ENCODE data around the gene OSCP1.
"Not testable (repeated sequence)": the region's sequence is repeated elsewhere in the genome, so short reads cannot be mapped to it uniquely, and the experiment has no call there.

OSCP1 gene

GRCh38 chr1:36481091-36481490, 30.8 kb upstream of the OSCP1 start:
- Mint-ChIP-seq H3K9me3 (no peaks in the 10 kb centered on the region), H3K36me3 (ENCODE audit: low read depth) (no peaks in the 10 kb centered on the region), H3K27ac (peak overlapping the region; percentile 20), H3K27me3 (ENCODE audit: low read depth) (peaks cover 10% of the 10 kb centered on the region), H3K4me3 (no peak overlapping the region), H3K4me1 (ENCODE audit: low read depth) (peaks cover 20% of the 10 kb centered on the region)

GRCh38 chr1:36480161-36480560, 29.9 kb upstream of the OSCP1 start:
- no peaks in the 10 kb centered on the region for H3K9me3 Mint-ChIP-seq
- H3K4me1 Mint-ChIP-seq (ENCODE audit: low read depth): peaks cover 17% of the 10 kb centered on the region
- peaks cover 8% of the 10 kb centered on the region for H3K27me3 Mint-ChIP-seq (ENCODE audit: low read depth)
- no peaks in the 10 kb centered on the region for H3K36me3 Mint-ChIP-seq (ENCODE audit: low read depth)
- H3K4me3 Mint-ChIP-seq: no peak overlapping the region
- H3K27ac Mint-ChIP-seq: no peak overlapping the region

- no peaks in the 10 kb centered on the region for H3K9me3 Mint-ChIP-seq
Observed at GRCh38 chr1:36479505-36480051, 29.3 kb upstream of the OSCP1 start.

GRCh38 chr1:36477615-36478014, 27.4 kb upstream of the OSCP1 start:
- not testable (repeated sequence) for H3K4me3 Mint-ChIP-seq; H3K27ac Mint-ChIP-seq; H3K36me3 Mint-ChIP-seq (ENCODE audit: low read depth); H3K9me3 Mint-ChIP-seq; H3K27me3 Mint-ChIP-seq (ENCODE audit: low read depth)
- peaks cover 30% of the 10 kb centered on the region for H3K4me1 Mint-ChIP-seq (ENCODE audit: low read depth)

More at GRCh38 chr1:36479505-36480051, 29.3 kb upstream of the OSCP1 start:
- Mint-ChIP-seq H3K4me3 (no peak overlapping the region), H3K4me1 (ENCODE audit: low read depth) (peaks cover 19% of the 10 kb centered on the region), H3K27me3 (ENCODE audit: low read depth) (peaks cover 6% of the 10 kb centered on the region), H3K27ac (no peak overlapping the region), H3K36me3 (ENCODE audit: low read depth) (no peaks in the 10 kb centered on the region)

- H3K27ac Mint-ChIP-seq: no peak overlapping the region
- H3K4me3 Mint-ChIP-seq: no peak overlapping the region
- H3K36me3 Mint-ChIP-seq (ENCODE audit: low read depth): no peaks in the 10 kb centered on the region
- peaks cover 25% of the 10 kb centered on the region for H3K4me1 Mint-ChIP-seq (ENCODE audit: low read depth)
- no peaks in the 10 kb centered on the region for H3K9me3 Mint-ChIP-seq
- H3K27me3 Mint-ChIP-seq (ENCODE audit: low read depth): no peaks in the 10 kb centered on the region
Observed at GRCh38 chr1:36476945-36477344, 26.7 kb upstream of the OSCP1 start.

GRCh38 chr1:36475910-36476604, 25.8 kb upstream of the OSCP1 start:
- peaks cover 22% of the 10 kb centered on the region for H3K4me1 Mint-ChIP-seq (ENCODE audit: low read depth)
- H3K9me3 Mint-ChIP-seq: no peaks in the 10 kb centered on the region
- H3K4me3 Mint-ChIP-seq: no peak overlapping the region
- no peak overlapping the region for H3K27ac Mint-ChIP-seq
- H3K36me3 Mint-ChIP-seq (ENCODE audit: low read depth): no peaks in the 10 kb centered on the region
- H3K27me3 Mint-ChIP-seq (ENCODE audit: low read depth): no peaks in the 10 kb centered on the region

- Mint-ChIP-seq H3K36me3 (ENCODE audit: low read depth) (no peaks in the 10 kb centered on the region), H3K4me1 (ENCODE audit: low read depth) (peaks cover 22% of the 10 kb centered on the region), H3K4me3 (no peak overlapping the region), H3K27ac (no peak overlapping the region), H3K9me3 (no peaks in the 10 kb centered on the region), H3K27me3 (ENCODE audit: low read depth) (no peaks in the 10 kb centered on the region)
Observed at GRCh38 chr1:36475341-36475740, 25.1 kb upstream of the OSCP1 start.

- Mint-ChIP-seq H3K4me3 (no peak overlapping the region), H3K27ac (peak overlapping the region; percentile 26), H3K4me1 (ENCODE audit: low read depth) (peaks cover 15% of the 10 kb centered on the region), H3K27me3 (ENCODE audit: low read depth) (no peaks in the 10 kb centered on the region), H3K9me3 (no peaks in the 10 kb centered on the region), H3K36me3 (ENCODE audit: low read depth) (no peaks in the 10 kb centered on the region)
Observed at GRCh38 chr1:36472656-36473055, 22.4 kb upstream of the OSCP1 start.

GRCh38 chr1:36471830-36472641, 21.8 kb upstream of the OSCP1 start:
- H3K36me3 Mint-ChIP-seq (ENCODE audit: low read depth): no peaks in the 10 kb centered on the region
- no peaks in the 10 kb centered on the region for H3K27me3 Mint-ChIP-seq (ENCODE audit: low read depth)
- peaks cover 15% of the 10 kb centered on the region for H3K4me1 Mint-ChIP-seq (ENCODE audit: low read depth)
- H3K27ac Mint-ChIP-seq: no peak overlapping the region
- no peak overlapping the region for H3K4me3 Mint-ChIP-seq
- H3K9me3 Mint-ChIP-seq: no peaks in the 10 kb centered on the region

GRCh38 chr1:36469163-36469562, 18.9 kb upstream of the OSCP1 start:
- Mint-ChIP-seq H3K4me3 (no peak overlapping the region), H3K36me3 (ENCODE audit: low read depth) (no peaks in the 10 kb centered on the region), H3K4me1 (ENCODE audit: low read depth) (peaks cover 22% of the 10 kb centered on the region), H3K27ac (no peak overlapping the region), H3K27me3 (ENCODE audit: low read depth) (no peaks in the 10 kb centered on the region), H3K9me3 (no peaks in the 10 kb centered on the region)

GRCh38 chr1:36467700-36468455, 17.6 kb upstream of the OSCP1 start:
- no peaks in the 10 kb centered on the region for H3K27me3 Mint-ChIP-seq (ENCODE audit: low read depth)
- H3K27ac Mint-ChIP-seq: no peak overlapping the region
- H3K4me3 Mint-ChIP-seq: no peak overlapping the region
- peaks cover 21% of the 10 kb centered on the region for H3K4me1 Mint-ChIP-seq (ENCODE audit: low read depth)
- H3K9me3 Mint-ChIP-seq: no peaks in the 10 kb centered on the region
- no peaks in the 10 kb centered on the region for H3K36me3 Mint-ChIP-seq (ENCODE audit: low read depth)

GRCh38 chr1:36467027-36467410, 16.8 kb upstream of the OSCP1 start:
- Mint-ChIP-seq H3K27ac (no peak overlapping the region), H3K36me3 (ENCODE audit: low read depth) (peaks cover 5% of the 10 kb centered on the region), H3K4me3 (no peak overlapping the region), H3K4me1 (ENCODE audit: low read depth) (peaks cover 23% of the 10 kb centered on the region), H3K27me3 (ENCODE audit: low read depth) (no peaks in the 10 kb centered on the region), H3K9me3 (no peaks in the 10 kb centered on the region)

GRCh38 chr1:36466370-36467026, 16.2 kb upstream of the OSCP1 start:
- no peak overlapping the region for H3K4me3 Mint-ChIP-seq
- H3K9me3 Mint-ChIP-seq: no peaks in the 10 kb centered on the region
- no peaks in the 10 kb centered on the region for H3K27me3 Mint-ChIP-seq (ENCODE audit: low read depth)
- H3K36me3 Mint-ChIP-seq (ENCODE audit: low read depth): peaks cover 6% of the 10 kb centered on the region
- H3K4me1 Mint-ChIP-seq (ENCODE audit: low read depth): peaks cover 26% of the 10 kb centered on the region
- no peak overlapping the region for H3K27ac Mint-ChIP-seq

- peak overlapping the region; percentile 94 for H3K27ac Mint-ChIP-seq
Observed at GRCh38 chr1:36465731-36466369, 15.6 kb upstream of the OSCP1 start.

More at GRCh38 chr1:36465731-36466369, 15.6 kb upstream of the OSCP1 start:
- Mint-ChIP-seq H3K27me3 (ENCODE audit: low read depth) (no peaks in the 10 kb centered on the region), H3K4me1 (ENCODE audit: low read depth) (peaks cover 31% of the 10 kb centered on the region), H3K4me3 (no peak overlapping the region), H3K36me3 (ENCODE audit: low read depth) (peaks cover 11% of the 10 kb centered on the region), H3K9me3 (no peaks in the 10 kb centered on the region)

All from T-helper 1 cell treated with Interleukin-12 subunit alpha and Interleukin-12 subunit beta and Interleukin-4 antibody, amounts not matched to agents 30 μg/mL and 1 μg/mL, for 36 hours (primary cell).